Loucy (cell line): ENCODE data around the gene STARD13.

Source experiments
- H2AFZ ChIP-seq: fragments of 200-600 bp; sonication (generic); 2 replicates; pipeline ENCODE4 v1.6.0; 2016; ENCODE audit warnings: antibody characterized with exemption, mild to moderate bottlenecking, low read length, moderate library complexity
- H3F3A ChIP-seq: fragments of 200-600 bp; 2 replicates; pipeline ENCODE4 v1.6.0; 2016; ENCODE audit warnings: antibody characterized with exemption, low read depth, mild to moderate bottlenecking
- H3K27me3 ChIP-seq: fragments of 200-600 bp; sonication (generic); 2 replicates; pipeline ENCODE4 v1.6.1; 2014; ENCODE audit warnings: low read length, mild to moderate bottlenecking; ENCODE audit not compliant: insufficient read depth, poor library complexity, severe bottlenecking
- H3K36me3 ChIP-seq: fragments of 200-600 bp; sonication (generic); 2 replicates; pipeline ENCODE4 v1.6.1; 2016; ENCODE audit warnings: low read length; ENCODE audit not compliant: insufficient read depth
- H3K4me1 ChIP-seq: fragments of 200-600 bp; sonication (generic); 2 replicates; pipeline ENCODE4 v1.5.1; 2014; ENCODE audit warnings: low read length, mild to moderate bottlenecking; ENCODE audit not compliant: insufficient read depth, poor library complexity, severe bottlenecking
- H3K4me2 ChIP-seq: fragments of 200-600 bp; sonication (generic); 2 replicates; pipeline ENCODE4 v1.6.0; 2014; ENCODE audit warnings: antibody characterized with exemption, low read length, low read depth, mild to moderate bottlenecking; ENCODE audit not compliant: poor library complexity, severe bottlenecking
- H3K4me3 ChIP-seq: fragments of 200-600 bp; sonication (generic); 2 replicates; pipeline ENCODE4 v1.5.1; 2014; ENCODE audit warnings: low read length, mild to moderate bottlenecking, mixed read lengths; ENCODE audit not compliant: poor library complexity, severe bottlenecking
- H3K79me2 ChIP-seq: fragments of 200-600 bp; sonication (generic); 2 replicates; pipeline ENCODE4 v1.6.1; 2014; ENCODE audit warnings: low read length; ENCODE audit not compliant: insufficient read depth
- H3K9ac ChIP-seq: fragments of 200-600 bp; sonication (generic); 2 replicates; pipeline ENCODE4 v1.6.0; 2014; ENCODE audit warnings: mild to moderate bottlenecking, low read depth, low read length, moderate library complexity; ENCODE audit not compliant: poor library complexity, severe bottlenecking
- H3K9me2 ChIP-seq: fragments of 200-600 bp; sonication (generic); replicated peaks from 2 replicates; pipeline ENCODE4 v1.6.1; 2016; ENCODE audit warnings: low read depth, low read length, mixed read lengths
- H3K9me3 ChIP-seq: fragments of 200-600 bp; sonication (generic); 2 replicates; pipeline ENCODE4 v1.6.1; 2014; ENCODE audit warnings: mild to moderate bottlenecking, antibody characterized with exemption, low read length, low read depth; ENCODE audit not compliant: insufficient read depth
- H4K20me1 ChIP-seq: fragments of 200-600 bp; sonication (generic); 2 replicates; pipeline ENCODE4 v1.6.0; 2014; ENCODE audit warnings: antibody characterized with exemption, low read length, mild to moderate bottlenecking; ENCODE audit not compliant: insufficient read depth, poor library complexity, severe bottlenecking
- CTCF ChIP-seq: fragments of 200-600 bp; sonication (generic); conservative IDR thresholded peaks from 2 replicates; pipeline ENCODE4 v1.5.1; 2014; ENCODE audit warnings: mild to moderate bottlenecking, antibody characterized with exemption, low read length
- EZH2phosphoT487 ChIP-seq: fragments of 200-600 bp; IDR thresholded peaks from 2 replicates; pipeline ENCODE4 v1.6.1; 2018; ENCODE audit warnings: antibody characterized with exemption, mild to moderate bottlenecking, moderate library complexity, borderline replicate concordance

Gene STARD13

DNA sequence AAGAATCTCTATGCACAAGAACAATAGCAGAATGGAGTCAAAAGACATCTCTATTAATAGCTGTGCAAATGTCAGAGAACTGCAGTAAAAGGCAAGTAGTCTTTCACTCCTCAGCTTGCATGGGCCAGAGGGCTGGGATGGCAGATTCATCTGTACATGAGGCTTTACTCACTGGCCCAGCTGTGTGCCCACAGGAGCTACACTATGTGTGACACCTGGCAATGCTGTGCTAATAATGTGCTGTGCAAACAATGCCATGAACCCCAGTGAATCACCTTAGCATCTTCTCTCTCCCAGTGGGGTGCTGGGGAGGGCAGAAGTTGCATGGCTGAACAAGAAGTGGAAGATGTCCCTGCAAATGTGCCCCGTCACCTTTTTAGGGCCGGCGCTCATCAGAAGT lies 196.2 kb downstream of the STARD13 start:
- Histone ChIP-seq H3K9me2 (no peaks in the 10 kb centered on the region), H3K4me1 (no peaks in the 10 kb centered on the region), H3F3A (no peaks in the 10 kb centered on the region), H3K9me3 (no peaks in the 10 kb centered on the region), H3K36me3 (no peaks in the 10 kb centered on the region), H3K4me2 (no peak overlapping the region), H2AFZ (no peak overlapping the region), H3K79me2 (no peaks in the 10 kb centered on the region), H4K20me1 (no peaks in the 10 kb centered on the region), H3K27me3 (no peaks in the 10 kb centered on the region), H3K4me3 (no peak overlapping the region), H3K9ac (no peak overlapping the region)
- no peak for TF ChIP-seq CTCF
- TF ChIP-seq EZH2phosphoT487 = no peak

GRCh38 chr13:33087790-33088189 lies 197.8 kb downstream of the STARD13 start:
- H3K79me2 ChIP-seq = no peaks in the 10 kb centered on the region
- no peak overlapping the region for H2AFZ ChIP-seq
- TF ChIP-seq EZH2phosphoT487 (no peak), CTCF (no peak)
- no peaks in the 10 kb centered on the region for H3K9me3 ChIP-seq
- H3K36me3 ChIP-seq = no peaks in the 10 kb centered on the region
- H3K4me2 ChIP-seq = no peak overlapping the region
- H4K20me1 ChIP-seq = no peaks in the 10 kb centered on the region
- H3K9ac ChIP-seq = no peak overlapping the region
- H3F3A ChIP-seq = no peaks in the 10 kb centered on the region
- H3K27me3 ChIP-seq = no peaks in the 10 kb centered on the region
- H3K4me1 ChIP-seq = no peaks in the 10 kb centered on the region
- H3K9me2 ChIP-seq = no peaks in the 10 kb centered on the region
- no peak overlapping the region for H3K4me3 ChIP-seq

DNA sequence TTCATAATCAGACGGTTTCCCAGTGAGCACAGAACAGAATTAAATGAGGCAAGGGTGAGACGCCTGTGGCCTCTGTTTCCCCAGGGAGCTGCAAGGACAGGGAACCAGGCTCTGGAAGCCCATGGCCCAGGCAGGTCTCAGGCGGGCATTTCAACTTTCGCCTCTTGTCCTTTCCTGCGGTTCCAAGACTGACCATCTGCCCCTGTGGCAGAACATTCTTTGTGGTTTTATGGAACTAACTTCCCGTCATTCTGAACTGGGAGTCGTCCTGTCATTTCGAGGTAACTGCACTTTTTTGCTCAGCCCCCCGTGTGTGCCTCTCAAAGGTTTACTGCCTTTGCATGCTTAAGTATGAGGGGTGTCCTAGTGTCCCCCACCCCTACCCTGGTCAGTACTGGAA lies 198.5 kb downstream of the STARD13 start:
- Histone ChIP-seq H3K79me2 (no peaks in the 10 kb centered on the region), H3K9me2 (no peaks in the 10 kb centered on the region), H3K4me1 (no peaks in the 10 kb centered on the region), H4K20me1 (no peaks in the 10 kb centered on the region), H3K9me3 (no peaks in the 10 kb centered on the region), H3K4me2 (no peak overlapping the region), H3K9ac (no peak overlapping the region), H3K27me3 (no peaks in the 10 kb centered on the region), H3K36me3 (no peaks in the 10 kb centered on the region), H2AFZ (no peak overlapping the region), H3F3A (no peaks in the 10 kb centered on the region), H3K4me3 (no peak overlapping the region)
- no peak for TF ChIP-seq EZH2phosphoT487
- no peak for TF ChIP-seq CTCF
